Neural crest cell (in vitro differentiated cells): ENCODE results near the gene GEMIN7. TPM values are rescaled to one million over a fixed set of nuclear protein-coding genes. Genes with fewer than 3 reads are reported as not detected.

Experiments
- DNase-seq: peaks from one replicate; pipeline ENCODE4 v3.0.0; 2021; ENCODE audit warnings: low read depth, mixed read lengths, low spot score
- H3K27ac Mint-ChIP-seq: one replicate; pipeline ENCODE4 v1.8.0; 2021; ENCODE audit warnings: mild to moderate bottlenecking, mixed read lengths; ENCODE audit not compliant: unreplicated experiment
- H3K27me3 Mint-ChIP-seq: 2 replicates; pipeline ENCODE4 v1.8.0; 2021; ENCODE audit warnings: low read depth, mild to moderate bottlenecking, mixed read lengths
- H3K36me3 Mint-ChIP-seq: 2 replicates; pipeline ENCODE4 v1.8.0; 2021; ENCODE audit warnings: low read depth, mild to moderate bottlenecking, mixed read lengths
- H3K4me1 Mint-ChIP-seq: 2 replicates; pipeline ENCODE4 v1.8.0; 2021; ENCODE audit warnings: mixed read lengths
- H3K4me3 Mint-ChIP-seq: one replicate; pipeline ENCODE4 v1.8.0; 2021; ENCODE audit warnings: mild to moderate bottlenecking, mixed read lengths
- H3K9me3 Mint-ChIP-seq: 2 replicates; pipeline ENCODE4 v1.8.0; 2021; ENCODE audit warnings: mixed read lengths
- CTCF ChIP-seq: fragments of 200-600 bp; sonication (generic); conservative IDR thresholded peaks from 2 replicates; pipeline ENCODE4 v1.5.0; 2021; ENCODE audit warnings: antibody characterized with exemption, mild to moderate bottlenecking
- total RNA-seq: library from RNA; stranded (reverse); gene quantifications from 2 replicates; pipeline ENCODE4 v1.2.1, GENCODE V29; 2021

The GEMIN7 gene
- total RNA-seq, 1 donor from 2014 or later, result 36.2 TPM

- peak within 1 kb of the TSS; percentile 96 for H3K4me3 Mint-ChIP-seq
- H3K9me3 Mint-ChIP-seq, result no peaks in the 10 kb centered on the region
- H3K4me1 Mint-ChIP-seq, result peaks cover 54% of the 10 kb centered on the region
- peak; percentile 89 for DNase-seq
- no peaks in the 10 kb centered on the region for H3K36me3 Mint-ChIP-seq
- peaks cover 4% of the 10 kb centered on the region for H3K27me3 Mint-ChIP-seq
- peak within 1 kb of the TSS; percentile 100 for H3K27ac Mint-ChIP-seq
- peak; percentile 60 for TF ChIP-seq CTCF
Measured at GRCh38 chr19:45092747-45093678, 14.0 kb downstream of the GEMIN7 start, which contains the start of gene PPP1R37. PPP1R37 (plus strand) TSS chr19:45093179; CDS start chr19:45093326, 147 bp downstream.

GRCh38 chr19:45094137-45094536, 15.1 kb downstream of the GEMIN7 start:
- Mint-ChIP-seq H3K36me3 (no peaks in the 10 kb centered on the region), H3K4me1 (peaks cover 65% of the 10 kb centered on the region), H3K9me3 (no peaks in the 10 kb centered on the region), H3K4me3 (peak overlapping the region; percentile 96), H3K27ac (peak overlapping the region; percentile 59), H3K27me3 (peaks cover 4% of the 10 kb centered on the region)
- DNase-seq, result no peak
- no peak for TF ChIP-seq CTCF

- Mint-ChIP-seq H3K9me3 (no peaks in the 10 kb centered on the region), H3K27me3 (peaks cover 4% of the 10 kb centered on the region), H3K4me1 (peaks cover 71% of the 10 kb centered on the region), H3K4me3 (peak overlapping the region; percentile 96), H3K36me3 (no peaks in the 10 kb centered on the region), H3K27ac (no peak overlapping the region)
- no peak for DNase-seq
- no peak for TF ChIP-seq CTCF
Measured at GRCh38 chr19:45094707-45095106, 15.6 kb downstream of the GEMIN7 start.

GRCh38 chr19:45095496-45096413, 16.7 kb downstream of the GEMIN7 start:
- H3K27ac Mint-ChIP-seq, result no peak overlapping the region
- H3K4me1 Mint-ChIP-seq, result peaks cover 75% of the 10 kb centered on the region
- peak overlapping the region; percentile 77 for H3K4me3 Mint-ChIP-seq
- no peak for TF ChIP-seq CTCF
- H3K27me3 Mint-ChIP-seq, result peaks cover 4% of the 10 kb centered on the region
- no peak for DNase-seq
- no peaks in the 10 kb centered on the region for H3K36me3 Mint-ChIP-seq
- no peaks in the 10 kb centered on the region for H3K9me3 Mint-ChIP-seq

GRCh38 chr19:45096700-45097099, 17.6 kb downstream of the GEMIN7 start:
- DNase-seq, result no peak

More at GRCh38 chr19:45096700-45097099, 17.6 kb downstream of the GEMIN7 start:
- Mint-ChIP-seq H3K27me3 (peaks cover 4% of the 10 kb centered on the region), H3K4me1 (peaks cover 70% of the 10 kb centered on the region), H3K4me3 (peak overlapping the region; percentile 77), H3K9me3 (no peaks in the 10 kb centered on the region), H3K27ac (peak overlapping the region; percentile 31), H3K36me3 (no peaks in the 10 kb centered on the region)
- no peak for TF ChIP-seq CTCF
